SK-N-SH (cell line): Measurements from ENCODE around the gene PER3. TPM values are rescaled to one million over a fixed set of nuclear protein-coding genes. Genes with fewer than 3 reads are reported as not detected.

Experiments
- CTCF ChIA-PET: fragments of 300-600, 350-600 bp; formaldehyde crosslinking; extraction: SDS; loops from one replicate; lab custom pipeline; 2021; lab: Yijun Ruan, JAX
- POLR2A ChIA-PET: fragments of 350-600 bp; sonication (Branson Sonifier 250); formaldehyde crosslinking; extraction: SDS; loops from one replicate; lab custom pipeline; 2020; ENCODE audit warnings: antibody characterized with exemption, inconsistent platforms; lab: Yijun Ruan, JAX
- DNase-seq: peaks from one replicate; pipeline ENCODE4 v3.0.0; 2012
- H2AFZ ChIP-seq: fragments of 200-600 bp; sonication (generic); 2 replicates; pipeline ENCODE4 v1.8.1; 2016; ENCODE audit warnings: antibody characterized with exemption, mild to moderate bottlenecking, low read depth
- H3F3A ChIP-seq: fragments of 200-600 bp; sonication (generic); replicated peaks from 2 replicates; pipeline ENCODE3; 2016; ENCODE audit warnings: antibody characterized with exemption, mild to moderate bottlenecking; ENCODE audit not compliant: insufficient read depth
- H3K27ac ChIP-seq, 2 experiments: fragments of 200-500 bp in 1 of 2; fragments of 200-600 bp in 1 of 2; sonication (Bioruptor generic) in 1 of 2; sonication (generic), shearing (Covaris generic) in 1 of 2; 2 replicates each; pipeline versions ENCODE4 v1.5.1 to v1.6.1; 2014 to 2016; ENCODE audit warnings: low read depth in 2 of 2, inconsistent platforms in 1 of 2, low read length in 1 of 2, mild to moderate bottlenecking in 1 of 2, mixed read lengths in 1 of 2
- H3K27me3 ChIP-seq: fragments of 200-600 bp; sonication (generic), shearing (Covaris generic); 2 replicates; pipeline ENCODE4 v1.6.1; 2016; ENCODE audit warnings: mixed run types; ENCODE audit not compliant: insufficient read depth
- H3K36me3 ChIP-seq, 2 experiments: fragments of 200-500 bp in 1 of 2; fragments of 200-600 bp in 1 of 2; sonication (Bioruptor generic) in 1 of 2; sonication (generic) in 1 of 2; replicated peaks in 1 of 2; 2 replicates each; pipeline versions ENCODE3 to v1.5.1; 2014 to 2016; ENCODE audit warnings: low read length in 1 of 2, mild to moderate bottlenecking in 1 of 2; ENCODE audit not compliant: insufficient read depth in 2 of 2, control insufficient read depth in 1 of 2
- H3K4me1 ChIP-seq, 2 experiments: fragments of 200-500 bp in 1 of 2; fragments of 200-600 bp in 1 of 2; sonication (Bioruptor generic) in 1 of 2; sonication (generic), shearing (Covaris generic) in 1 of 2; 2 replicates each; pipeline versions ENCODE4 v1.5.1 to v1.6.1; 2014 to 2016; ENCODE audit warnings: low read depth in 1 of 2, low read length in 1 of 2, mixed run types in 1 of 2; ENCODE audit not compliant: insufficient read depth in 2 of 2, control insufficient read depth in 1 of 2
- H3K4me2 ChIP-seq: fragments of 200-600 bp; sonication (generic), shearing (Covaris generic); 2 replicates; pipeline ENCODE4 v1.6.1; 2017; ENCODE audit warnings: mixed run types
- H3K4me3 ChIP-seq, 2 experiments: fragments of 200-500 bp in 1 of 2; fragments of 200-600 bp in 1 of 2; sonication (Bioruptor generic) in 1 of 2; sonication (generic), shearing (Covaris generic) in 1 of 2; 2 replicates each; pipeline versions ENCODE4 v1.5.1 to v1.8.1; 2014 to 2016; ENCODE audit warnings: low read depth in 2 of 2, inconsistent platforms in 1 of 2, low read length in 1 of 2, mild to moderate bottlenecking in 1 of 2, mixed read lengths in 1 of 2, moderate library complexity in 1 of 2
- H3K79me2 ChIP-seq: fragments of 200-600 bp; sonication (generic); 2 replicates; pipeline ENCODE4 v1.8.1; 2017; ENCODE audit warnings: mild to moderate bottlenecking; ENCODE audit not compliant: insufficient read depth
- H3K9ac ChIP-seq: fragments of 200-600 bp; sonication (generic); 2 replicates; pipeline ENCODE4 v1.6.1; 2017; ENCODE audit warnings: mixed run types
- H3K9me2 ChIP-seq: fragments of 200-600 bp; sonication (generic); 2 replicates; pipeline ENCODE4 v1.6.1; 2017; ENCODE audit warnings: mixed run types
- H3K9me3 ChIP-seq: fragments of 200-600 bp; sonication (generic); 2 replicates; pipeline ENCODE4 v1.6.1; 2017; ENCODE audit warnings: mixed run types, mild to moderate bottlenecking, moderate library complexity
- H4K20me1 ChIP-seq: fragments of 200-600 bp; sonication (generic); 2 replicates; pipeline ENCODE4 v1.6.1; 2017; ENCODE audit warnings: mild to moderate bottlenecking, mixed run types; ENCODE audit not compliant: insufficient read depth
- CHD2 ChIP-seq: fragments of 150-350 bp; IDR thresholded peaks from 2 replicates; pipeline ENCODE4 v1.6.1; 2018; ENCODE audit warnings: low read length; ENCODE audit not compliant: partially characterized antibody
- CTCF ChIP-seq: fragments of 200-600 bp; sonication (generic); IDR thresholded peaks from 2 replicates; pipeline ENCODE4 v1.6.1; 2017; ENCODE audit warnings: antibody characterized with exemption, mild to moderate bottlenecking, moderate library complexity
- ELF1 ChIP-seq: IDR thresholded peaks from 2 replicates; pipeline ENCODE4 v1.4.0; 2012
- EP300 ChIP-seq, 2 experiments: IDR thresholded peaks; 2 replicates each; pipeline versions ENCODE4 v1.4.0 to v1.6.1; 2012; ENCODE audit warnings: borderline replicate concordance in 1 of 2, low read depth in 1 of 2, low read length in 1 of 2
- FOSL2 ChIP-seq: IDR thresholded peaks from 2 replicates; pipeline ENCODE4 v1.4.0; 2012; ENCODE audit warnings: low read depth, mild to moderate bottlenecking, moderate library complexity, borderline replicate concordance
- FOXJ3 ChIP-seq: sonication (generic); formaldehyde crosslinking; IDR thresholded peaks from 2 replicates; pipeline ENCODE4 v1.5.1; 2020; ENCODE audit warnings: mild to moderate bottlenecking, missing genetic modification reagents
- GABPA ChIP-seq: IDR thresholded peaks from 2 replicates; pipeline ENCODE4 v1.4.0; 2012; ENCODE audit warnings: low read depth, mild to moderate bottlenecking
- GATA2 ChIP-seq: sonication (generic); formaldehyde crosslinking; IDR thresholded peaks from 2 replicates; pipeline ENCODE4 v1.5.0; 2020; ENCODE audit warnings: mild to moderate bottlenecking, missing genetic modification reagents
- JUND ChIP-seq: IDR thresholded peaks from 2 replicates; pipeline ENCODE4 v1.4.0; 2012
- MEF2A ChIP-seq: IDR thresholded peaks from 2 replicates; pipeline ENCODE4 v1.4.0; 2012; ENCODE audit warnings: low read depth, borderline replicate concordance
- MXI1 ChIP-seq: IDR thresholded peaks from 2 replicates; pipeline ENCODE4 v1.6.1; 2012; ENCODE audit warnings: mild to moderate bottlenecking, low read depth, low read length, improper control_type of control experiment
- RAD21 ChIP-seq: IDR thresholded peaks from 2 replicates; pipeline ENCODE4 v1.6.1; 2012; ENCODE audit warnings: mild to moderate bottlenecking, low read length
- REST ChIP-seq: IDR thresholded peaks from 2 replicates; pipeline ENCODE4 v1.6.1; 2012; ENCODE audit warnings: mild to moderate bottlenecking, low read depth, low read length, moderate library complexity
- RFX5 ChIP-seq: IDR thresholded peaks from 2 replicates; pipeline ENCODE4 v1.6.1; 2012; ENCODE audit warnings: mild to moderate bottlenecking, improper control_type of control experiment, low read length
- TAF1 ChIP-seq: IDR thresholded peaks from 2 replicates; pipeline ENCODE4 v1.6.1; 2012; ENCODE audit warnings: low read depth, mild to moderate bottlenecking, low read length, moderate library complexity, borderline replicate concordance
- YY1 ChIP-seq: IDR thresholded peaks from 2 replicates; pipeline ENCODE4 v1.4.0; 2012; ENCODE audit warnings: low read depth, mild to moderate bottlenecking
- WGBS: methylation state at CpG from one replicate; pipeline ENCODE4 v1.1.6; 2017; ENCODE audit warnings: low lambda C conversion rate; 5-methylcytosine and 5-hydroxymethylcytosine counted together
- polyA plus RNA-seq, 3 experiments: library from polyadenylated mRNA; depleted of rRNA; stranded (reverse); fragments of >200 nt; gene quantifications; 2 replicates each; pipeline ENCODE4 v1.2.3, GENCODE V29; 2012
- TF ChIP-seq, protein P1 (sequence below): IDR thresholded peaks from 2 replicates; pipeline ENCODE4 v1.4.0; 2012; ENCODE audit warnings: low read depth, borderline replicate concordance

The PER3 gene
- polyA plus RNA-seq, 1 of the 3 experiments (the other 2 are of a cell fraction) = 6.0 TPM

GRCh38 chr1:7861452-7861851, 77.4 kb downstream of the PER3 start:
- ChIA-PET CTCF (no interaction called here), POLR2A (no interaction called here)
- Histone ChIP-seq H3K9me2 (no peaks in the 10 kb centered on the region), H3K9me3 (no peaks in the 10 kb centered on the region), H2AFZ (no peak overlapping the region), H4K20me1 (no peaks in the 10 kb centered on the region), H3K27ac (no peak overlapping the region), H3K36me3 (no peaks in the 10 kb centered on the region), H3K9ac (no peak overlapping the region), H3K4me3 (no peak overlapping the region), H3K4me2 (no peak overlapping the region), H3F3A (no peaks in the 10 kb centered on the region), H3K4me1 (no peaks in the 10 kb centered on the region), H3K27me3 (no peaks in the 10 kb centered on the region), H3K79me2 (no peaks in the 10 kb centered on the region)
- TF ChIP-seq CTCF (no peak), RFX5 (no peak), YY1 (no peak), FOXJ3 (CRISPR knock-in tag) (no peak), MXI1 (no peak), MEF2A (no peak), RAD21 (no peak), REST (no peak), FOSL2 (no peak), ELF1 (no peak), GATA2 (no peak), TAF1 (no peak), JUND (no peak), EP300 (IDR thresholded peaks at IDR 0.05; ENCODE audit: borderline replicate concordance in 1 of 2, low read depth in 1 of 2, low read length in 1 of 2) (no peak), GABPA (no peak), CHD2 (no peak)
- TF ChIP-seq, protein P1, sequence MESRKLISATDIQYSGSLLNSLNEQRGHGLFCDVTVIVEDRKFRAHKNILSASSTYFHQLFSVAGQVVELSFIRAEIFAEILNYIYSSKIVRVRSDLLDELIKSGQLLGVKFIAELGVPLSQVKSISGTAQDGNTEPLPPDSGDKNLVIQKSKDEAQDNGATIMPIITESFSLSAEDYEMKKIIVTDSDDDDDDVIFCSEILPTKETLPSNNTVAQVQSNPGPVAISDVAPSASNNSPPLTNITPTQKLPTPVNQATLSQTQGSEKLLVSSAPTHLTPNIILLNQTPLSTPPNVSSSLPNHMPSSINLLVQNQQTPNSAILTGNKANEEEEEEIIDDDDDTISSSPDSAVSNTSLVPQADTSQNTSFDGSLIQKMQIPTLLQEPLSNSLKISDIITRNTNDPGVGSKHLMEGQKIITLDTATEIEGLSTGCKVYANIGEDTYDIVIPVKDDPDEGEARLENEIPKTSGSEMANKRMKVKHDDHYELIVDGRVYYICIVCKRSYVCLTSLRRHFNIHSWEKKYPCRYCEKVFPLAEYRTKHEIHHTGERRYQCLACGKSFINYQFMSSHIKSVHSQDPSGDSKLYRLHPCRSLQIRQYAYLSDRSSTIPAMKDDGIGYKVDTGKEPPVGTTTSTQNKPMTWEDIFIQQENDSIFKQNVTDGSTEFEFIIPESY = no peak
- 86% methylated on average over 13 of the region's 15 CpGs for WGBS
- DNase-seq = no peak
